AG04450 (cell line): Measurements from ENCODE around the gene AUTS2. TPM values are rescaled to one million over a fixed set of nuclear protein-coding genes. Genes with fewer than 3 reads are reported as not detected.

Experiments used
- CTCF ChIA-PET: fragments of 300-600, 350-600 bp; formaldehyde crosslinking; extraction: SDS; loops from one replicate; lab custom pipeline; 2022; ENCODE audit warnings: antibody characterized with exemption, inconsistent platforms; lab: Charles Lee
- POLR2A ChIA-PET: fragments of 350-600 bp; formaldehyde crosslinking; extraction: SDS; loops from one replicate; lab custom pipeline; 2021; ENCODE audit warnings: antibody characterized with exemption, inconsistent platforms; lab: Yijun Ruan, JAX
- DNase-seq: peaks from one replicate; pipeline ENCODE4 v3.0.0-alpha.2; 2011; ENCODE audit warnings: low read depth, low spot score
- H3K27ac ChIP-seq: one replicate; pipeline ENCODE4 v1.5.1; 2012; ENCODE audit warnings: low read depth, low read length, control low read depth
- H3K27me3 ChIP-seq: one replicate; pipeline ENCODE4 v1.6.0; 2012; ENCODE audit warnings: low read length; ENCODE audit not compliant: control insufficient read depth, insufficient read depth
- H3K4me3 ChIP-seq: 2 replicates; pipeline ENCODE4 v1.5.1; 2011; ENCODE audit warnings: mild to moderate bottlenecking, low read depth, low read length, control low read depth
- H3K9me3 ChIP-seq: 2 replicates; pipeline ENCODE4 v1.5.1; 2012; ENCODE audit warnings: low read length; ENCODE audit not compliant: control insufficient read depth, insufficient read depth
- polyA plus RNA-seq: library from polyadenylated mRNA; depleted of rRNA; stranded (reverse); fragments of >200 nt; gene quantifications from 2 replicates; pipeline ENCODE4 v1.2.3, GENCODE V29; 2011
- TF ChIP-seq, protein P1 (sequence below): IDR thresholded peaks from 2 replicates; pipeline ENCODE4 v1.5.1; 2011; ENCODE audit warnings: low read depth, low read length, control low read depth, inconsistent platforms

AUTS2 gene
- polyA plus RNA-seq, 1 experiment = 1.5 TPM

DNA sequence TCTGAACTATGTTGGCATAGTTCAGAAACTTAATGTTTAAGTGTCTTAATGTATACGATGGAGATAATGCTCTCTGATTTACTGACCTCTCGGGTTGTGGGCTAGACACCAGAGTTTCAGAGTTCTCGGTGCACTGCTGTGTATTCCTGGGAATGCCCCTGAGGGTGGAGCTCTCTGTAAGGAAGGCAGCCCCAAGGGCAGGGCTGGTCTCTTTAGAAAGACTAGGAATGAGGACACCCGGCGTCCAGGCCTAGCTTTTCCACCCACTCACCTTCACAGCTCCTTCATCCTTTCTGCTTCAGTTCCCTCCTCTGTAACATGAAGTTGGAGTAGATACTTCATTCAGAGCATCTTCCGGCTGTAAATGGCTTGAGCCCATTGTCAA is 997.1 kb downstream of the AUTS2 start:
- H3K4me3 ChIP-seq = no peak overlapping the region; the same call in 1 of the 2 replicates
- H3K27me3 ChIP-seq = peaks cover 27% of the 10 kb centered on the region
- ChIA-PET POLR2A (no interaction called here), CTCF (interaction anchor here (0.5 kb wide), 1 partner anchor 10 kb away, joined by 3 read pairs; no protein-coding TSS in a partner anchor)
- TF ChIP-seq, protein P1, sequence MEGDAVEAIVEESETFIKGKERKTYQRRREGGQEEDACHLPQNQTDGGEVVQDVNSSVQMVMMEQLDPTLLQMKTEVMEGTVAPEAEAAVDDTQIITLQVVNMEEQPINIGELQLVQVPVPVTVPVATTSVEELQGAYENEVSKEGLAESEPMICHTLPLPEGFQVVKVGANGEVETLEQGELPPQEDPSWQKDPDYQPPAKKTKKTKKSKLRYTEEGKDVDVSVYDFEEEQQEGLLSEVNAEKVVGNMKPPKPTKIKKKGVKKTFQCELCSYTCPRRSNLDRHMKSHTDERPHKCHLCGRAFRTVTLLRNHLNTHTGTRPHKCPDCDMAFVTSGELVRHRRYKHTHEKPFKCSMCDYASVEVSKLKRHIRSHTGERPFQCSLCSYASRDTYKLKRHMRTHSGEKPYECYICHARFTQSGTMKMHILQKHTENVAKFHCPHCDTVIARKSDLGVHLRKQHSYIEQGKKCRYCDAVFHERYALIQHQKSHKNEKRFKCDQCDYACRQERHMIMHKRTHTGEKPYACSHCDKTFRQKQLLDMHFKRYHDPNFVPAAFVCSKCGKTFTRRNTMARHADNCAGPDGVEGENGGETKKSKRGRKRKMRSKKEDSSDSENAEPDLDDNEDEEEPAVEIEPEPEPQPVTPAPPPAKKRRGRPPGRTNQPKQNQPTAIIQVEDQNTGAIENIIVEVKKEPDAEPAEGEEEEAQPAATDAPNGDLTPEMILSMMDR = no peak
- no peak for DNase-seq
- no peak overlapping the region for H3K27ac ChIP-seq
- H3K9me3 ChIP-seq = no peaks in the 10 kb centered on the region; the same call in 1 of the 2 replicates

- ChIA-PET CTCF (no interaction called here), POLR2A (no interaction called here)
- H3K4me3 ChIP-seq = peak overlapping the region; percentile 2; the same call in 1 of the 2 replicates
Measured at GRCh38 chr7:70595755-70596597, 997.7 kb downstream of the AUTS2 start.

GRCh38 chr7:70596598-70596913 is 998.3 kb downstream of the AUTS2 start:
- H3K9me3 ChIP-seq = no peaks in the 10 kb centered on the region; the same call in 1 of the 2 replicates
- no peak overlapping the region for H3K4me3 ChIP-seq
- CTCF ChIA-PET = no interaction called here
- H3K27me3 ChIP-seq = peaks cover 27% of the 10 kb centered on the region
- POLR2A ChIA-PET = no interaction called here
- TF ChIP-seq, protein P1 = no peak
- no peak overlapping the region for H3K27ac ChIP-seq
- no peak for DNase-seq

More at GRCh38 chr7:70595755-70596597, 997.7 kb downstream of the AUTS2 start:
- TF ChIP-seq, protein P1 = no peak
- Histone ChIP-seq H3K9me3 (no peaks in the 10 kb centered on the region; the same call in 1 of the 2 replicates), H3K27me3 (peaks cover 27% of the 10 kb centered on the region), H3K27ac (no peak overlapping the region)
- no peak for DNase-seq

DNA sequence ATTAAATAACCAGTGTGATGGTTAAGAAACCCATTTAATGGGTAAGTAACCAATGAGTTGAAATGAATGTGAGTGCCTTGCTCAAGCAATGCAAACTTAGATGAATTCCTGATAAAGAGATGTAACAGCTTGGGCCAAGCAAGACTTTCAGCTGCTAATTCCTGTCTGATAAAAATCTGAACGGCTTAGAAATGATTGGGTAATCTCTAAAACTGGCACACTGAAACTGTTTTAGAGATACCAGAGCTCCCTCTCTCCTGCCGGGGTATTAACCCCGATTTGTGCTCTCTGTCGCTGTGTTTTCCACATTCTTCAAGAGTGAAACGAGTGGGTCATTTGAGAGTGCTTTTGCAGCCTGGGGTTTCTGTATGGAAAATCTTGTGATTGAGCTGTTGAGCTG is 998.8 kb downstream of the AUTS2 start:
- CTCF ChIA-PET = no interaction called here
- POLR2A ChIA-PET = no interaction called here
- DNase-seq = no peak
- H3K9me3 ChIP-seq = no peaks in the 10 kb centered on the region; the same call in 1 of the 2 replicates
- H3K27me3 ChIP-seq = peaks cover 27% of the 10 kb centered on the region
- H3K27ac ChIP-seq = no peak overlapping the region
- TF ChIP-seq, protein P1 = no peak
- H3K4me3 ChIP-seq = no peak overlapping the region

DNA sequence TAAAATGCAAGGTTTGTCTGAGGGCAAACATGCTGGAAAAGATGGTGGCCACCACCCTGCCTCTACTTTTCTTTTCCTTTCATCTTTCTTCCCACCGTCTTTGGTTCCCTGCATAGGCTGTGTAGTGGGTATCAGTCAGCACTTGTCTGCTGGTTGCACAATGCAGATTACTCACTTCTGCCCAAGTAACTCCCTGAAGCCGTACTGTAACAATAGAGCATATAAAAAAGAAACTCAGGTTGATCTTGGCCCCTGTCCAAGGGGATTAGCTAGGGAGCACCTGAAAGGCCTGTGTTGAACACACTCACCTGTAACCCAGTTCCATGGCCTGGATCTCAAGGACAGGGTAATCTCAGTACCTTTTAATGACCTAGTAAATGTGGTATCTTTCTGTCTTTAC is 1000.7 kb downstream of the AUTS2 start:
- TF ChIP-seq, protein P1 = no peak
- Histone ChIP-seq H3K4me3 (no peak overlapping the region), H3K9me3 (no peaks in the 10 kb centered on the region; the same call in 1 of the 2 replicates), H3K27ac (no peak overlapping the region), H3K27me3 (peaks cover 27% of the 10 kb centered on the region)
- no peak for DNase-seq
- ChIA-PET CTCF (no interaction called here), POLR2A (no interaction called here)
